ENCODE results near the gene CDH22.

Gene CDH22

DNA sequence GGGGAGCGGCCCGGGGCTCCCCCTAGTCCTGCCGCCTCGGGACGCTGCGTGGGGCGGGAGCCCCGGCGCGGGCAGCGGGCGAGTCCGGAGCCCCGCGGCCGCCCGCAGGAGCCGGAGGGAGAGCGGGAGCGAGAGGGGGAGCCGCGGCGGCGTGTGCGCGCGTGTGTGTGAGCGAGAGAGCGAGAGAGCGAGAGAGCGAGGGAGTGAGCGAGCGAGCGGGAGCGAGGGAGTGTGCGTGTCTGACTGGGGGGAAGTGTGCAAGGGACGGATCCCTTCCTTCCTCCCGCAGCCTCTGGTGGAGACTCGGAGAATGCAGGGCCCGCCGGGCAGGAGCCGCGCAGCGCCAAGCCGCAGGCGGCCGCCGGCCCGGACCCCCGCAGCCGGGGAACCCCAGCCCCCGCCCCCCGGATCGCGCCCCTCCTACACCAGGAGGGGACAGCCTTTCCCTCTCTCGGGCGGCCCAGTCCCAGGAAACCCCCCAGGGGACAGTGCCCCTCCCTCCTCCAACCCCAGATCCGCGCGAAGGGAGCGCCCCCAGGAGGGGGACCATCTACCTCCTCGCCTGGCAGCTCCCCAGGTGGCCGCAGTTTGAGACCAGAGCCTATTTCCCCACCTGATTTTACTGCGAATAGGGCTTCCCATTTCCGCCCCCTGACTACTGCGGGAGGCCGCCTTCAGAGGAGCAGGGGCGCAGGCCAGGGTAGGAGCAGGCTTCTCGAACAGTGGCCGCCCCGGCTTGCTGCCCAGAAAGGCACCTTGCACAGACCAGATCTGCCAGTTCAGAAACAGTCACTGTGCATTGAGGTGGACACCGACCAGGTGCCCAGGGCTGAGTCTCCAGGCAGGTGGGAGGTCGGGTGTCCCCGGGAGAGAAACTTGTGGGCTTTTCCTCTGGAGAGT, at the start of gene CDH22:
Gene CDH22 (minus strand): TSS at position 241 of the 900 bp plus-strand sequence. CDS start 57,204 bp downstream, outside the sequence.
- peak in 1 of 3 experiments; percentile 38 for DNase-seq (ENCODE audit: low read depth in 3 of 3)

GRCh38 chr20:46357030-46357514, 48.8 kb upstream of the CDH22 start:
- DNase-seq (ENCODE audit: low read depth in 3 of 3), result no peak

GRCh38 chr20:46356195-46357029, 48.1 kb upstream of the CDH22 start:
- no peak for DNase-seq (ENCODE audit: low read depth in 3 of 3)

GRCh38 chr20:46355778-46356177, 47.5 kb upstream of the CDH22 start:
- DNase-seq (ENCODE audit: low read depth in 3 of 3), result no peak

- DNase-seq (ENCODE audit: low read depth in 3 of 3), result no peak
Measured at GRCh38 chr20:46354920-46355654, 46.8 kb upstream of the CDH22 start.

GRCh38 chr20:46354207-46354555, 45.9 kb upstream of the CDH22 start:
- DNase-seq (ENCODE audit: low read depth in 3 of 3), result no peak

DNA sequence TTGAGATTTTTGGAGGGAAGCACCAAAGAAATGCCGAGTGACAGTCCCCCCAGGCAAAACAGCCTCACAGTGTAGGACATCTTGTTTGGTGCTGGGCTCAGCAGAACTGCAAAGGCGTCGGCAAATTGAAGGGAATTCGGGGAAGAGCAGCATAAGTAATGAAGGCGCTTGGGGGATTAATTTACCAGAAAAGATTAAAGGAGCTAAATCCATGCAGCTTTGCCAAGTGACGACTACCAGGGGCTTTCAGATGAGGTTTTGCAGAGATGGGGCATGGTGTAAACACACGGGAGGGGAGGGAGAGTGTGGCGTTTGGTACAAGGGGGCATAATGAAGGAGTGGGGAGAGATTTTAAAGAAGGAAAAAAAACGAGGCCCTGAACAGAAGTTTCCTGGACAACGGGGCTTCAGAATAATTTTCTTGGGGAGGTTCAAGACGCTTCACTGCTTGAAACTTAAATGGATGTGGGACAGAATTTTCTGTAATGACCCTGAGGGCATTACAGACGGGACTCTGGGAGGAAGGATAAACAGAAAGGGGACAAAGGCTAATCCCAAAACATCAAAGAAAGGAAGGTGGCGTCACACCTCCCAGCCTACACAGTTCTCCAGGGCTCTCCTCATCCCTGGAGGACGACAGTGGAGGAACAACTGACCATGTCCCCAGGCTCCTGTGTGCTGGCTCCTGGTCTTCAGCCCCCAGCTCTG, 45.4 kb upstream of the CDH22 start:
- DNase-seq (ENCODE audit: low read depth in 3 of 3), result no peak

DNA sequence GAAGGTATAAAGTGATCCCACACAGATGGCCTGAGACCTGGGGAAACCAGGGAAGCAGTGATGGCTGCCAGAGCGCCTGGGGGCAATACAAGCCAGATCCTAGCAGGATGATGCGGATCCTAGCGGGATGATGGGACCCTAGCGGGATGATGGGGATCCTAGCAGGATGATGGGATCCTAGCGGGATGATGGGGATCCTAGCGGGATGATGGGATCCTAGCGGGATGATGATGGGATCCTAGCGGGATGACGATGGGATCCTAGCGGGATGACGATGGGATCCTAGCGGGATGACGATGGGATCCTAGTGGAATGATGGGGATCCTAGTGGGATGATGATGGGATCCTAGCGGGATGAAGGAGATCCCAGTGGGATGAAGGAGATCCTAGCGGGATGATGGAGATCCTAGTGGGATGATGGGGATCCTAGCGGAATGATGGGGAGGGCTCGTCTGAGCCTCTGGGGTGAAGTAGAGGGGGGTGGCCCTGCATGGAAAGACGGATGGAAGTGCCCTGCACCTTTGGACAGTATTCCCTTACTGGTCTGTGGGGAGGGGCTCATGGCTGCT, 44.2 kb upstream of the CDH22 start:
- DNase-seq (ENCODE audit: low read depth in 3 of 3), result no peak

DNA sequence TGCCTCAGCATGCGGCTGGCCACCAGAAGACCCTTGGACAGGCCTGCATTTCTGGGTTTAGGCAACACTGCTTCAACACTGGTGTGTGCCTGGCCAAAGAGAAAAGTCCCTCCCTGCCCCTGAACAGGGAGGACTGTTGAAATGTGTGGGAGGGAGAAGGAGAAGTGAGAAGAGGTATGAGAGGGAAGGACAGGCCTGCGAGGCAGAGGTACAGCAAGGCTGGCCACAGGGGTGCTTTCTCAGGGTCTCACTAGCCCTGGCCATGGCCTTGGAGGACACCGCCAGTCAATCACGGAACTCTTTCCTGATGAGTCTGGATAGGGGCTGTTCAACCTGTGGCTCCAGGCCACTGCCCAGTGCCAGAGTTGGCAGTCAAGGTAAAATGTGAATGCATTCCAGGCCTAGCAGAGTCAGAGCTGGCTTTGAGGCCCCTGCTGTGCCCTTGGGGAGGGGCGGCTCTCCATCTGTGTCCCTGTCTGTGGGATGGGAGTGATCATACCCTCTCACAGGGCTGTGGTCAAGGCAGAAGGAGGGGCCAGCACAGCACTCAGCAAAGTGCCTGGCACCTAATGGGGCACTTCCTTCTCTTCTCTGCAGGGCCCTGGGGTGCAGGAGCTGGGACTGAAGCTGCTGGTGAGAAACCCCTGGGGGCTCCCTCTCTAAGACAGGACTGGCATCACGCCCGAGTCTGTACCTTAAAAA, 43.2 kb upstream of the CDH22 start:
- DNase-seq (ENCODE audit: low read depth in 3 of 3), result no peak

- no peak for DNase-seq (ENCODE audit: low read depth in 3 of 3)
Measured at GRCh38 chr20:46350986-46351267, 42.6 kb upstream of the CDH22 start.

- no peak for DNase-seq (ENCODE audit: low read depth in 3 of 3)
Measured at GRCh38 chr20:46350201-46350985, 42.1 kb upstream of the CDH22 start.

DNA sequence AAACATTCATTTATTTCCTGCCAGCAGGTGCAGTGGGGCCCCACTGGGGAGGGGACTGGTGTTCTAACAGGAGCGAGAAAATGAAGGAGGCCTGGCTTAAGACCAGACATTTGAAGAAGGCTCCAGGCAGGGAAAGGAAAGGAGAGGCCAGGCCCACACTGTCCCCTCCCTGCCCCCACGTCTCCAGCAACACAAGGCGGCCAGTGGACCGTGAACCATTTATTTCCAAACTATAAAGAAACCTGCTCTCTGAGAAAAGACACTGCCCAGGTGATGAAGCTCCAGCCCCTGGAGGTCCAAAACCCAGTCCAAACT, 41.4 kb upstream of the CDH22 start:
- no peak for DNase-seq (ENCODE audit: low read depth in 3 of 3)

- DNase-seq (ENCODE audit: low read depth in 3 of 3), result peak in 2 of 3 experiments; percentile 11 to 33
Measured at GRCh38 chr20:46349035-46349741, 40.9 kb upstream of the CDH22 start.

GRCh38 chr20:46347841-46348803, 39.8 kb upstream of the CDH22 start:
- no peak for DNase-seq (ENCODE audit: low read depth in 3 of 3)

DNA sequence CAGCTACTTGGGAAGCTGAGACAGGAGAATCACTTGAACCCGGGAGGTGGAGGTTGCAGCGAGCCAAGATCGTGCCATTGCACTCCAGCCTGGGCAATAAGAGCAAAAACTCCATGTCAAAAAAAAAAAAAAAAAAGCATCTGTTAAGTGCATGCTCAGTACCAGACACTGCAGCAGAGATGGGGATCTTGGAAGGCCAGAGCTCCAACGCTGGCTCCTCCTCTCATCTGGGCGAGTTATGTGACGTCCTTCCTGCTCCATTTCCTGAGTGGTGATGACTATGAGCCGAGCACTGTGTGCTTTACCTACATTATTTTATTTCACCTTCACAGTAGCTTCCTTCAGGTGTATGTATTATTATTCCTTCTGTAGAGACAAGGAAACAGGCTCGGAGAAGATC, 38.5 kb upstream of the CDH22 start:
- DNase-seq (ENCODE audit: low read depth in 3 of 3), result no peak

DNA sequence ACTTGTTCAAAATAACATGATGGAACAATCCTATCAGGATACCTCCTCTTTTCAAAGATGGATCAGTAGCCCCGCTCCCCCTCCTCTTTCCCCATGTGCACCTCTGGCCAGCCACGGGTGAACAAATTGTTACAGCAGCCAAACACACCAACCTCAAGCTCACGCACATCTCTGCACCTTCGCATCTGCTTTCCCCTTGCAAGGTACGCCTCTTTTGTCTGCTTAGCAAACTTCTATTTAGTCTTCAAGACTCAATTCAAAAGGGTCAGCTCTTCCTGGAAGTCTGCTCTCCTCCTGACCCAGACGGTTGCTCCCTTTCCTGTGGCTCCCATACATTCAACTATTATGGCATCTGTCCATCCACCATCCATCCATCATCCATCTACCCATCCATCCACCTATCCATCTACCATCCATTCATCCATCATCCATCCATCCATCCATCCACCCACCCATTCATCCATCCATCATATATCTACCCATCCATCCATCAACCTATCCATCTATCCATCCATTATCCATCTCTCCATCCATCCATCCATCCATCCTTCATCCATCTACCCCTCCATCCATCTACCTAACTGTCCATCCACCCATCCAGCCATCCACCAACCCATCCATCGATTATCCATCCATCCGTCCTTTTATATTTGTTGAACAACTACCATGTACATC, 36.3 kb upstream of the CDH22 start:
- DNase-seq (ENCODE audit: low read depth in 3 of 3), result no peak

- DNase-seq (ENCODE audit: low read depth in 3 of 3), result no peak
Measured at GRCh38 chr20:46343975-46344357, 35.7 kb upstream of the CDH22 start.

Data from stimulated activated CD4-positive, alpha-beta T cell treated with anti-CD3 and anti-CD28 coated beads, TNF-alpha, amount 100 ng/mL, for 24 hours (primary cell).